Upper lobe of right lung (tissue), 1 donor: ENCODE measurements around the gene TANC1. TPM values are rescaled to one million over a fixed set of nuclear protein-coding genes. Genes with fewer than 3 reads are reported as not detected.

ENCODE experiments used
- ATAC-seq: fragments of 200-7000 bp; cut with Tn5 transposase; one replicate; pipeline ENCODE4 v1.9.1; 2020; ENCODE audit warnings: mild to moderate bottlenecking, moderate library complexity
- DNase-seq: peaks from one replicate; pipeline ENCODE4 v3.0.0-alpha.2; 2020
- H3K27ac ChIP-seq: fragments of 200-600 bp; one replicate; pipeline ENCODE4 v1.8.0; 2022
- H3K27me3 ChIP-seq: fragments of 200-600 bp; one replicate; pipeline ENCODE4 v1.8.0; 2022; ENCODE audit warnings: mild to moderate bottlenecking
- H3K36me3 ChIP-seq: fragments of 200-600 bp; one replicate; pipeline ENCODE4 v1.8.0; 2022
- H3K4me1 ChIP-seq: fragments of 200-600 bp; one replicate; pipeline ENCODE4 v1.8.0; 2022
- H3K4me3 ChIP-seq: fragments of 200-600 bp; one replicate; pipeline ENCODE4 v1.8.0; 2022; ENCODE audit warnings: mild to moderate bottlenecking
- H3K9me3 ChIP-seq: fragments of 200-600 bp; one replicate; pipeline ENCODE4 v1.8.0; 2022
- CTCF ChIP-seq: fragments of 200-600 bp; IDR thresholded peaks from one replicate; pipeline ENCODE4 v1.8.0; 2022; ENCODE audit warnings: antibody characterized with exemption
- intact Hi-C: fragments of 100-400 bp; cut with DNase I; formaldehyde crosslinking; loops from one replicate; pipeline ENCODE4 v1.11.0; 2022
- total RNA-seq: library from RNA; stranded (reverse); fragmentation: NEBNext Ultra II Directional; extraction: Animal tissue kit (Norgen Biotek cat#: 25700); gene quantifications from one replicate; pipeline ENCODE4 v1.2.1, GENCODE V29; 2021
- donor health status: DM: no; HTN: yes; CAD: no; lungs with severe emphysema.

TANC1 gene
- total RNA-seq, 1 donor from 2014 or later: 60.4 TPM

- DNase-seq (no peak), ATAC-seq (no peak)
- H3K27ac ChIP-seq: no peak overlapping the region
- intact Hi-C loops: no loop called here
- H3K36me3 ChIP-seq: no peaks in the 10 kb centered on the region
- H3K27me3 ChIP-seq: no peaks in the 10 kb centered on the region
- H3K9me3 ChIP-seq: no peaks in the 10 kb centered on the region
- H3K4me3 ChIP-seq: no peak overlapping the region
- H3K4me1 ChIP-seq: peaks cover 25% of the 10 kb centered on the region
- TF ChIP-seq CTCF: no peak
Observed at GRCh38 chr2:159022019-159022418, 53.6 kb downstream of the TANC1 start.

GRCh38 chr2:159026170-159026569 lies 57.7 kb downstream of the TANC1 start:
- intact Hi-C loops: no loop called here
- Histone ChIP-seq H3K9me3 (no peaks in the 10 kb centered on the region), H3K4me1 (peaks cover 44% of the 10 kb centered on the region), H3K36me3 (no peaks in the 10 kb centered on the region), H3K27me3 (no peaks in the 10 kb centered on the region), H3K4me3 (no peak overlapping the region), H3K27ac (no peak overlapping the region)
- no peak for TF ChIP-seq CTCF
- ATAC-seq: no peak
- no peak for DNase-seq

- DNase-seq: no peak
- TF ChIP-seq CTCF: no peak
- no peaks in the 10 kb centered on the region for H3K9me3 ChIP-seq
- H3K4me1 ChIP-seq: peaks cover 55% of the 10 kb centered on the region
- H3K27me3 ChIP-seq: no peaks in the 10 kb centered on the region
- H3K4me3 ChIP-seq: no peak overlapping the region
- no peak overlapping the region for H3K27ac ChIP-seq
- intact Hi-C loops: no loop called here
- no peak for ATAC-seq
- H3K36me3 ChIP-seq: no peaks in the 10 kb centered on the region
Observed at GRCh38 chr2:159028776-159029175, 60.3 kb downstream of the TANC1 start.

- H3K4me1 ChIP-seq: peaks cover 51% of the 10 kb centered on the region
- no peak for DNase-seq
Observed at GRCh38 chr2:159029936-159030335, 61.5 kb downstream of the TANC1 start.

GRCh38 chr2:159030674-159031380 lies 62.4 kb downstream of the TANC1 start:
- no peak overlapping the region for H3K4me3 ChIP-seq
- no peaks in the 10 kb centered on the region for H3K9me3 ChIP-seq
- peak; percentile 83 for ATAC-seq
- no peak for TF ChIP-seq CTCF
- intact Hi-C loops: no loop called here
- peak overlapping the region; percentile 67 for H3K27ac ChIP-seq
- no peaks in the 10 kb centered on the region for H3K36me3 ChIP-seq
- DNase-seq: no peak
- H3K27me3 ChIP-seq: no peaks in the 10 kb centered on the region
- peaks cover 51% of the 10 kb centered on the region for H3K4me1 ChIP-seq

More at GRCh38 chr2:159029936-159030335, 61.5 kb downstream of the TANC1 start:
- H3K27me3 ChIP-seq: no peaks in the 10 kb centered on the region
- H3K36me3 ChIP-seq: no peaks in the 10 kb centered on the region
- H3K9me3 ChIP-seq: no peaks in the 10 kb centered on the region
- H3K27ac ChIP-seq: peak overlapping the region; percentile 67
- H3K4me3 ChIP-seq: no peak overlapping the region
- no peak for TF ChIP-seq CTCF
- intact Hi-C loops: no loop called here
- ATAC-seq: no peak
